Heart right ventricle (tissue), 16 donors: ENCODE results near the gene DNAH3. TPM values are rescaled to one million over a fixed set of nuclear protein-coding genes. Genes with fewer than 3 reads are reported as not detected.

Experiments
- ATAC-seq, 8 donors: fragments of 200-7000 bp; cut with Tn5 transposase; one replicate each; pipeline ENCODE4 v1.9.1; 2020; ENCODE audit warnings: mild to moderate bottlenecking in 8 of 8, moderate library complexity in 8 of 8, moderate number of reproducible peaks in 1 of 8
- DNase-seq, 2 donors: peaks; one replicate each; pipeline ENCODE4 v3.0.0-alpha.2; 2020
- H3K27ac ChIP-seq, 10 donors: fragments of 200-600 bp; sonication (generic) in 2 of 10; one replicate each; pipeline versions ENCODE4 v1.5.0 to v1.8.0; 2020 to 2022; ENCODE audit warnings: mild to moderate bottlenecking in 3 of 10
- H3K27me3 ChIP-seq, 7 donors: fragments of 200-600 bp; one replicate each; pipeline ENCODE4 v1.8.0; 2021 to 2022; ENCODE audit warnings: mild to moderate bottlenecking in 2 of 7
- H3K36me3 ChIP-seq, 9 donors: fragments of 200-600 bp; sonication (generic) in 1 of 9; one replicate each; pipeline versions ENCODE4 v1.5.0 to v1.8.0; 2020 to 2022; ENCODE audit warnings: mild to moderate bottlenecking in 2 of 9
- H3K4me1 ChIP-seq, 9 donors: fragments of 200-600 bp; sonication (generic) in 1 of 9; one replicate each; pipeline versions ENCODE4 v1.5.0 to v1.8.0; 2020 to 2022; ENCODE audit warnings: mild to moderate bottlenecking in 4 of 9
- H3K4me3 ChIP-seq, 10 donors: fragments of 200-600 bp; sonication (generic) in 2 of 10; one replicate each; pipeline versions ENCODE4 v1.5.0 to v1.8.0; 2020 to 2022; ENCODE audit warnings: mild to moderate bottlenecking in 7 of 10, moderate library complexity in 2 of 10
- H3K9me3 ChIP-seq, 11 donors: fragments of 200-600 bp in 10 of 11; sonication (generic) in 2 of 11; one replicate each; pipeline versions ENCODE4 v1.5.0 to v1.8.0; 2013 to 2022; ENCODE audit warnings: mild to moderate bottlenecking in 2 of 11, control low read depth in 1 of 11, moderate library complexity in 1 of 11
- WGBS, 2 donors: extraction: QIAGEN DNeasy Blood & Tissue Kit; methylation state at CpG; one replicate each; pipeline ENCODE4 v1.1.7; 2013; ENCODE audit warnings: inconsistent platforms in 1 of 2; 5-methylcytosine and 5-hydroxymethylcytosine counted together
- intact Hi-C, 10 donors: fragments of 100-400 bp; cut with DNase I; formaldehyde crosslinking; loops; one replicate each; pipeline versions ENCODE4 v1.11.1 to v1.14.2; 2022
- polyA plus RNA-seq, 2 donors: library from polyadenylated mRNA; stranded (reverse); fragments of 200-250 nt; gene quantifications; one replicate each; pipeline ENCODE4 v1.2.3, GENCODE V29; 2013
- total RNA-seq, 10 donors: library from RNA; stranded (reverse); fragmentation: NEBNext Ultra II Directional in 3 of 10; extraction: Animal tissue kit (Norgen Biotek cat#: 25700) in 3 of 10; gene quantifications; one replicate each; pipeline versions ENCODE4 v1.2.1 to v1.2.4, GENCODE V29; 2021 to 2023
- TF ChIP-seq, protein P1 (sequence below), 9 donors: fragments of 200-600 bp; sonication (generic) in 2 of 9; IDR thresholded peaks; one replicate each; pipeline versions ENCODE4 v1.5.0 to v1.8.0; 2021 to 2022; ENCODE audit warnings: antibody characterized with exemption in 9 of 9, mild to moderate bottlenecking in 5 of 9, moderate library complexity in 1 of 9
- donor health status: Arrhythmogenic right ventricular cardiomyopathy.
- donor health status: ischemic (EF 13 %, LVEDD 7.1; RV severe dilation, severe dysfunction).
- donor health status: healthy with polysubstance abuse.
- donor health status: DM: no; HTN: yes; CAD: no.
- donor health status: DM: no; HTN: no; CAD: no.
- donor health status: ischemic (EF 25% LVEDD 6.9; RV normal size, moderate dysfunction).
- donor health status: ischemic (EF 25% LVEDD 5.7; RV mildly dilated, moderate dysfunction).
- donor health status: healthy.
- donor health status: DM: yes; HTN: yes; CAD: no.
- donor health status: Ischemic cardiomyopathy.
- donor health status: ischemic (EF 35%, LVEDD 5.7; RV mildly dilated, moderate dysfunction).
- donor health status: nonischemic (EF 11% LVEDD 7.7; RV severe dilation, severe dysfunction).
- donor health status: DM: yes; HTN: yes; CAD: no.
- donor health status: PGD.
- donor health status: ischemic (EF 29% LVEDD 5.4; RV normal size, mild dysfunction).
- donor health status: nonischemic (EF 23%, LVEDD 6.1; RV moderate dilation, normal function).

DNAH3 gene
- total and polyA plus RNA-seq, 12 donors = 0.39 to 3.7 (median 1.0) TPM; not detected in 1

DNA sequence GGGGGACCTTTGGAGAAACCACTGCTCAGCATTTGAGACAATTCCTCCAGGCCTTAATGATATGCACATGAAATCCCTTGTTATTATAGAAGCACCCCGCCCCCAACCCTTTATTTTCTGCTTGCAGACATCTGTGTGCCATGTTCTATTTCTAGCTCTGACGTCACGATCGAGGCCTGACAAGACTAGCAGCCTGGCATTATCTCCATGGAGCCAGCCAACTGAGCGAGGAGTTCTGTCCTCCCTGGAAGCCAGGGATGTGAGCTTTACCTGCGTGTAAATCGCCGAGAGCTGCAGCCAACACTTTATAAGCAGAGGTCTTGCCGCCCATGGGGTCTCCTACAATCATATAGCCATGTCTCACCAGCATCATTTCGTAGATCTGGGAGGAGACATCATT lies 116.9 kb downstream of the DNAH3 start:
- H3K9me3 ChIP-seq = no peaks in the 10 kb centered on the region
- H3K27ac ChIP-seq = peak overlapping the region in 5 of 10 donors; percentile 2 to 62 (median 39)
- H3K4me1 ChIP-seq = peaks cover 0 to 10% (median 0%) of the 10 kb centered on the region in 9 donors
- no peaks in the 10 kb centered on the region for H3K36me3 ChIP-seq
- intact Hi-C loops = no loop called here
- DNase-seq = peak; percentile 34 to 76
- H3K27me3 ChIP-seq = no peaks in the 10 kb centered on the region
- TF ChIP-seq, protein P1, sequence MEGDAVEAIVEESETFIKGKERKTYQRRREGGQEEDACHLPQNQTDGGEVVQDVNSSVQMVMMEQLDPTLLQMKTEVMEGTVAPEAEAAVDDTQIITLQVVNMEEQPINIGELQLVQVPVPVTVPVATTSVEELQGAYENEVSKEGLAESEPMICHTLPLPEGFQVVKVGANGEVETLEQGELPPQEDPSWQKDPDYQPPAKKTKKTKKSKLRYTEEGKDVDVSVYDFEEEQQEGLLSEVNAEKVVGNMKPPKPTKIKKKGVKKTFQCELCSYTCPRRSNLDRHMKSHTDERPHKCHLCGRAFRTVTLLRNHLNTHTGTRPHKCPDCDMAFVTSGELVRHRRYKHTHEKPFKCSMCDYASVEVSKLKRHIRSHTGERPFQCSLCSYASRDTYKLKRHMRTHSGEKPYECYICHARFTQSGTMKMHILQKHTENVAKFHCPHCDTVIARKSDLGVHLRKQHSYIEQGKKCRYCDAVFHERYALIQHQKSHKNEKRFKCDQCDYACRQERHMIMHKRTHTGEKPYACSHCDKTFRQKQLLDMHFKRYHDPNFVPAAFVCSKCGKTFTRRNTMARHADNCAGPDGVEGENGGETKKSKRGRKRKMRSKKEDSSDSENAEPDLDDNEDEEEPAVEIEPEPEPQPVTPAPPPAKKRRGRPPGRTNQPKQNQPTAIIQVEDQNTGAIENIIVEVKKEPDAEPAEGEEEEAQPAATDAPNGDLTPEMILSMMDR (IDR thresholded peaks at IDR 0.05) = no peak
- peak in 7 of 8 donors; percentile 25 to 97 (median 93) for ATAC-seq
- no peak overlapping the region for H3K4me3 ChIP-seq
- WGBS, 2 donors = 46 to 52% methylated on average over 10 of the region's 10 CpGs

DNA sequence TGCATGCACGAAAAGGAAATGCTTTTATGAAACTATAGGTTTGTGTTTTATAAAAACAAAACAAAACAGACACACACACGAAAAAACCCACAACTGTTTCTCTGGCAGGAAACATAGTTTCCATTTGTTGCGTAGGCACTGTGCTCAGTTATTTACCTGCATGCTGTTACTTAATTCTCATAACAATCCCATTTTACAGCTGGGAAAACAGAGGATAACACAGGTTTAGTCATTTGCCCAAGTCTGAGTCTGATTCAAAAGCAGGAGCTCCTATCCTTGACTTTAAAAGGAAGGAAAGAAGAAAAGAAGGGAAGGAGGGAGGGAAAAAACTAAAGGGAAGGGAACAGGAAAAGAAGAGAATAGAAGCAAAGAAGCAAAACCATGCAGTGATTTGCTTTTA lies 117.4 kb downstream of the DNAH3 start:
- Histone ChIP-seq H3K27me3 (no peaks in the 10 kb centered on the region), H3K27ac (peak overlapping the region in 5 of 10 donors; percentile 2 to 62 (median 39))
- 72 to 86% methylated on average over 3 of the region's 3 CpGs for WGBS, 2 donors

GRCh38 chr16:21028728-21029127 lies 121.9 kb downstream of the DNAH3 start:
- no peak overlapping the region for H3K4me3 ChIP-seq
- peaks cover 0 to 8% (median 0%) of the 10 kb centered on the region in 9 donors for H3K4me1 ChIP-seq
- no peak overlapping the region for H3K27ac ChIP-seq
- no peaks in the 10 kb centered on the region for H3K27me3 ChIP-seq
- TF ChIP-seq, protein P1 (IDR thresholded peaks at IDR 0.05) = no peak
- no peaks in the 10 kb centered on the region for H3K9me3 ChIP-seq
- 63 to 73% methylated on average over 4 of the region's 4 CpGs for WGBS, 2 donors
- no peak for ATAC-seq
- H3K36me3 ChIP-seq = no peaks in the 10 kb centered on the region
- DNase-seq = no peak
- intact Hi-C loops = no loop called here

More for the DNA sequence above, 117.4 kb downstream of the DNAH3 start:
- Histone ChIP-seq H3K4me3 (no peak overlapping the region), H3K9me3 (no peaks in the 10 kb centered on the region), H3K36me3 (no peaks in the 10 kb centered on the region), H3K4me1 (peaks cover 0 to 10% (median 0%) of the 10 kb centered on the region in 9 donors)
- no peak for DNase-seq
- TF ChIP-seq, protein P1 (IDR thresholded peaks at IDR 0.05) = no peak
- intact Hi-C loops = no loop called here
- no peak for ATAC-seq

DNA sequence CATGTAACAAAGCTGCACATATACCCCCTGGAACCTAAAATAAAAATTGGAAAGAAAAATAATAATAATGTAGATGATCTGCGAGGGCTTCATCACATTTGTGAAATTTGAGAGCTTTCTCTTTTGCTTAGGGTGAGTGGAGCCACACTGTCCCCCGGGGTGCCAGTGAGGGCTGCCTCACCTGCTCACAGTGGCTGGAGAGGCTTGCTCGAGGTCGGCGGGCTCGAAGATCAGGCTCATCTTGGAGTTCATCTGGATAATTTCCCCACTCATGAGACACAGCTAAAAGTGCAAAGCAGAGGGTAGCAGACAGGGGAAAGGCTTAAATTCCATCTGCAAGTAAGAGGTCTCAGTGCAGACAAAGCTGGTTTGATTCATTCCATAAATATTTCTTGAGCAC lies 123.8 kb downstream of the DNAH3 start:
- H3K27me3 ChIP-seq = no peaks in the 10 kb centered on the region
- H3K4me3 ChIP-seq = no peak overlapping the region
- DNase-seq (no peak), ATAC-seq (no peak)
- intact Hi-C loops = no loop called here
- H3K36me3 ChIP-seq = no peaks in the 10 kb centered on the region
- TF ChIP-seq, protein P1 (IDR thresholded peaks at IDR 0.05) = no peak
- H3K27ac ChIP-seq = no peak overlapping the region
- no peaks in the 10 kb centered on the region for H3K9me3 ChIP-seq
- peaks cover 0 to 10% (median 0%) of the 10 kb centered on the region in 9 donors for H3K4me1 ChIP-seq
- WGBS, 2 donors = 78 to 86% methylated on average over 6 of the region's 6 CpGs
